HG03025 (cell line): Measurements from ENCODE around the gene MYH10.

Experiments
- ATAC-seq: cut with Tn5 transposase; IDR thresholded peaks from one replicate; pipeline ENCODE4 v1.9.1; 2021; ENCODE audit warnings: mild to moderate bottlenecking, moderate library complexity; ENCODE audit not compliant: unreplicated experiment, low FRiP score

Gene MYH10

GRCh38 chr17:8649157-8650118 lies 18.9 kb upstream of the MYH10 start:
- ATAC-seq: no peak

- no peak for ATAC-seq
These were observed 17.4 kb upstream of the MYH10 start for GRCh38 chr17:8647956-8648355.

DNA sequence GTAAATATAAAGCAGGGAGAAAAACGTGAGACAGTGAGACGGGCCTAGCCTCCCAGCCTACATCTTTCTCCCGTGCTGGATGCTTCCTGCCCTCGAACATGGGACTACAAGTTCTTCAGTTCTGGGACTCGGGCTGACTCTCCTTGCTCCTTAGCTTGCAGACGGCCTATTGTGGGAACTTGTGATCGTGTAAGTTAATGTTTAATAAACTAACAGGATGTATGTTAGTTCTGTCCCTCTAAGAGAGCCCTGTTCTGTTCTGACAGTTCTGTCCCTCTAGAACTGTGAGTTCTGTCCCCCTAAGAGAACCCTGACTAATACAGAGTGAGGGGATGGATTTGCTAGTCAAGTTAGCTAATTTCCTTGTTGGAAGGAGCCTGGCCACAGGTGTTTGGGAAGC lies 16.7 kb upstream of the MYH10 start:
- ATAC-seq: no peak

DNA sequence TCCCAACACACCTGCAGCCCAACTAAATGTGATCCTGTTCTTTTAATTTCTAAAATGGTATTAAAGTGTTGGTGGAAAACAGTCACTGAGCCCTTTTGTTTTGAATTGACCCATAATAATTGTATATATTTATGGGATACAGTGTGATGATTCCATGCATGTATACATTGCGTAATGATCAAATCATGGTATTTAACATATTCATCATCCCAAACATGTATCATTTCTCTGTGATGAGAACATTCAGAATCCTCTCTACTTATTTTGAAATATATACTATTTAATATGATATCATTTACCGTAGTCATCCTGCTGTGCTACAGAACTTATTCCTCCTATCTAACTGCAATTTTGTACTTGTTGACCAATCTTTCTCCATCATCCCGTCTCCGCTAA lies 14.0 kb upstream of the MYH10 start:
- ATAC-seq: no peak

- ATAC-seq: no peak
These were observed 13.5 kb upstream of the MYH10 start for GRCh38 chr17:8643855-8644506.

DNA sequence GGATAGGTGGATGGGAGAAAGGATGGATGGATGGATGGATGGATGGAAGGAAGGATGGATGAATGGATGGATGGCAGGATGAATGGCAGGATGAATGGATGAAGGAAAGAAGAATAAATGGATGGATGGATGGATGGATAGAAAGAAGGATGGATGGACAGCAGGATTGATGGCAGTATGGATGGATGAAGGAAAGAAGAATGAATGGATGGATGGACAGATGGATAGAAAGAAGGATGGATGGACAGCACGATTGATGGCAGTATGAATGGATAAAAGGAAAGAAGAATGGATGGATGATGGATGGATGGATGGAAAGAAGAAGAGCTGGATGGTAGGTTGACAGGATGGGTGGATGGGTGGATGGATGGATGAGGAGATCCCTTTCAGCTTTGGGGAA lies 9.2 kb upstream of the MYH10 start:
- no peak for ATAC-seq

- no peak for ATAC-seq
These were observed 1.5 kb upstream of the MYH10 start for GRCh38 chr17:8632061-8632460.

- no peak for ATAC-seq
These were observed 991 bp upstream of the MYH10 start for GRCh38 chr17:8631554-8631877.

DNA sequence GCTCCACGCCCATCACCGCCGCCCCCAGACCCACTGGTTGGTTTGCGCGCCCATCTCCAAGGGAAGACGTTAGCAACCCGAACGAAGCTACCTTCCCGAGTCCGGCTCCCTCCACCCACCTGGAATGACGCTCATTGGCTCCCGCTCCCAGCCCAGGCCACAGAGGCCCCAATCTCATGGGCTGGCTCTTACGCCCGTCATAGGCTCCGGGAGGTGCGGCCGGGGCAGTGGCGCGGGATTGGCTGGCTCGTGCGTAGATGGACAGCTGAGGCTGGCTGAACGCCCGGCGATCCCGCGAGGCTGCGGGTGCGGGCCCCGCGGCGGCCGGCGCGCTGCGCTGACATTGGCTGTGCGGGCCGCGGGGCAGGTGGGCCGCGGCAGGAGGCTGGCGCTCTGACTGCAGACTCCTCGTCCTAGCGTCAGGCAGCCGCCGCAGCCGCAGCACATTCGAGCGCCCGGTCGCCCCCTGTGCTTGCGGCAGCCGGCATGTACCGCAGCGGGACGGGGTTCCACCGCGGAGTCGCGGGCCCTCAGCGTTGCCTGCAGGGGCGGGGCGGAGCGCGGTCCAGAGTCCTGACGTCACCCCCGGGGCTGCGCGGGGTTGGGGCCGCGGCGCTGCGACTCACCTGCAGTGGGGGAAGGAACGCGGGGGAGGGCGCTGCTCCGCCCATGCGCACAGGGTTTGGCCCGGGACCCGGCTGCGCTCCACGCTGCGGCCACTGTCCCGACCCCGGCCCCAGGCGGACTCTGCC lies 453 bp upstream of the MYH10 start:
- peak; percentile 95 for ATAC-seq

DNA sequence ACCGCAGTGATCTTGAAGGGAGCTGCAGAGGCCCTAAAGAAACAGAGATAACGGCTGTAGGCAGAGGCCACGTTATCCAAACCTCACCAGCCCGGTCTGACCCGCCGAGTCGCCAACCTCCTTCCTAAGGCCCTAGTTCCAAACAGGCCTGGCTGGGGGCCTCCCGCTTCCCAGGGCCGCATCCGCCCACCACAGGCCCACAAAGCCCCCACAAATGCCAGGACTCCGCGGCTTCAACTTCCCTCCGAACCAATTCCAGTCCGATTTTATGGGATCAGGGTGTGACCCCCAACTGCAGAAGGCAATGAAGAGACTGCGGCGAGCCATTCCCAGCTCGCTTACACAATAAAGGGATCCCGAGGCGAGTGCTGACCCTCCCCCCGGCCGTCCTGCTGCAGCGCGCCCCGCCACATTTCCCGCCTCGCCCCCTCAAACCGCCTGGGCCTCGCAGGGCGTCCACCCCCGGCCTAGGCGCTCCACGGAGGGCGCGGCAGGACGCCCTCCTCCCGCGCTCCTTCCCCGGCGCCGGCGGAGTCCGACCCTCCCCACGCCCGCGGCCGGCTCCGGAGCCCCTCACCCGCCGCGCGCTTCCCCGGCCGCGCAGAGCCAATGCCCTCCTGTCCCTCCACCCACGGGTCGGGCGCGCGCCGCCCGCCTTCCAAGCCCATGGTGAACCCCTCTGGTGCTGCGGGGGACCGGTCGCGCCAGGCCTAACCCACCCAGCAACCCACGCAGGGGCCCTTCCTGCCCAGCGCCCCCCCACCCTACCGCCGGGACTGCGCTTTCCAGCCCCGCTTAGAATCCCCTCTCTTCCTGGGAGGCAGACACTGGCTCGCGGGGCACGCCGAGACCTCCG lies 926 bp downstream of the MYH10 start:
- no peak for ATAC-seq

DNA sequence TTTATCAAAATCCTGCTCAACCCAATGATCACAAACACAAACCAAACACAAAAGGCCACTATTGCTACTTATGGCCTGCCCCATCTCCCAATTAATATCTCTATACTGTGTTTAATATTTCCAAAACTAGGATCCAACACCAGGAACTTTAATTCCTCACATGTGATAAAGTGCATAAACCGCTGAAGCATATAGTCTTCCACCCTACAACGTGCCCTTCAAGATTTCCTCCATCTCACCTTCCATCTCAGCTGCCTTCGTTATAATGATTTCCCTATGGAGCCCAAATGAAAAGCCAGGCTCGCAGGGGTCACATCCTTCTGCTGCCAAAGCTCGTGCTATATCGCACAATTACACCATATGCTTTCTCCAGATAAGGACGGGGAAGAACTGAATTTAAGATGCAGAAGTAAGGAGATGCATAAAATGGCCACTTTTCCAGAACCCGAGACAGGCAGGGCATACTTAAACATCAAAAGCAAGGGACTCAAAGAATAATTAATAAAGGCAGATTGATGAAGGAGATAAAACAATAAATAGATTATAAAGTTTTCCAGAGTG lies 1.8 kb downstream of the MYH10 start:
- no peak for ATAC-seq

DNA sequence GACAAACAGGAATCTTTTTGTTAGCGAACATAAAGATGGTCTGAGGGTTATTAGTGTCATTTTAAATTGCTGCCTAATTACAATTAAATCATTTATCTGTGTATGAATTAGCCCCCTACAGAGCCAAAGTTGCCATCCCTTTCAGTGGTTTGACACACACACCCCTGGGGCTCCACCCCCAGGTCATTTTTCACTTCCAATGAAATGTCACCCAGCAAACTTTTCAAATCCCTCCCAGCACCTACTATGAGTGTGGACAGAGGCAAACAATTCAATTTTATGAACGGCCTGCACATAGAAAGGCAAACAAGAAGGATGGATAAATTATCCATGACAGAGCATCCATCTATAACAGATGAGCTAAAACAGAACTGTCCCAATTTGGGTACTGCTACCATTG lies 2.4 kb downstream of the MYH10 start:
- ATAC-seq: no peak

GRCh38 chr17:8623591-8623990 lies 6.9 kb downstream of the MYH10 start:
- no peak for ATAC-seq

DNA sequence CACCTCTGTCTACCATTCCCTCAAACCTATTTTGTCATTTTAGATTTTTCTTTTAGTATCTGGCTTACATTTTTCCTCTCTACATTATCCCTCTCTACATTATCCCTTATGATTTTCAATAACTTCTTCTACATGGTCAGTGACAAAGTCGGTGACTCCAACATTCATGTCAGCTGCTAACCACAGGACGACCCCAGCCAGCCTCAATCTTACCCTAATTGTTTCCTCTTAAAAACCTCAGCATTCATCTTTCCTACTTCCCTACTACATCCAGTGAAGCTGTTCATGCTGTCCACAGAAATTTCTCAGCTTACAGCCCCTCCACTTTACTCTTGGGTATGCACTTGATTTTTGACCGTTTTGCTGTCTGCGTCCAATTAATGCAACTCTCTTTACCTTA lies 8.3 kb downstream of the MYH10 start:
- no peak for ATAC-seq

DNA sequence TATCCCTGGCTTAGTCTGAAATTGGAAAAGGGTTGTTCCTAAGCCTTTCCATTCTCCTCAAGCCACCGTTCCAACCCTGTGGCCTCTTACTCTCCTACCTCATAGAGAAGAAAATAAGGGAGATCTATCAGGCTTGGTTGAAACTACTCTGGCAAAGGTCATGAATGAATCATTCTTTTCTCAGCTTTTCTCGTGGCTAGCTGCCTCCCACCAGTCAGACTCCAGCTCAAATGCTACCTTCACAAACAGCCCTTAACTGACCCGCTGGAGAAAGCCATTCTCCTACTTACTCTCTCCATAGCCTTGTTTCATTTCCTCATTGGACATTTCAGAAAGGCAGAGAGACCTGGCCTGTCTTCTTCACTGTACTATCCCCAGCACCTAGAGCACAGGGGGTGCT lies 8.9 kb downstream of the MYH10 start:
- ATAC-seq: no peak

GRCh38 chr17:8619294-8619693 lies 11.2 kb downstream of the MYH10 start:
- no peak for ATAC-seq

GRCh38 chr17:8618825-8619224 lies 11.7 kb downstream of the MYH10 start:
- ATAC-seq: no peak

GRCh38 chr17:8614988-8615387 lies 15.5 kb downstream of the MYH10 start:
- ATAC-seq: no peak

DNA sequence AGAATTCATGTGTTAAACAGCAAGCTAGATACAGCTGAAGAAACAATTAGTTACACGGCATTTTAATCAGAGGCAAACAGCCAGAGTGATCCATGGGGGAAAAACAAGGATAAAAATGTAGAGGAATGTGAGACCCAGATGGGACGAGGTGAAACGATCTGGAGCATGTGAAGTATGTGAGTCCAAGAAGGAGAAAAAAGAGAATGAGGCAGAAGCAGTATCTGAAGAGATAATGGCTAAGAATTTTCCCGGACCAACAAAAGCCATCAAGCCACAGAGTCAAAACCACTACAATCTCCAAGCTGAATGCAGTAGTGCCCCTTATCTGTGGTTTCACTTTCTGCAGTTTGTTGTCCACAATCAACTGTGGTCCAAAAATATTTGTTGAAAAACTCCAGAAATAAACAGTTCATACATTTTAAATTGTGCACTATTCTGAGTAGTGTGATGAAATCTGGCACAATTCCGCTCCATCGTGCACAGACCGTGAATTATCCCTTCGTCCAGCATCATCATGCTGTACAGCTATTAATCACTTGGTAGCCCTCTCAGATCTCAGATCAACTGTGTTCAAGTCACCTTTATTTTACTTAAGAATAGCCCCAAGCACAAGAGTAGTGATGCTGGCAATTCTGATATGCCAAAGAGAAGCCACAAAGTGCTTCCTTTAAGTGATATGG lies 18.8 kb downstream of the MYH10 start:
- ATAC-seq: no peak

DNA sequence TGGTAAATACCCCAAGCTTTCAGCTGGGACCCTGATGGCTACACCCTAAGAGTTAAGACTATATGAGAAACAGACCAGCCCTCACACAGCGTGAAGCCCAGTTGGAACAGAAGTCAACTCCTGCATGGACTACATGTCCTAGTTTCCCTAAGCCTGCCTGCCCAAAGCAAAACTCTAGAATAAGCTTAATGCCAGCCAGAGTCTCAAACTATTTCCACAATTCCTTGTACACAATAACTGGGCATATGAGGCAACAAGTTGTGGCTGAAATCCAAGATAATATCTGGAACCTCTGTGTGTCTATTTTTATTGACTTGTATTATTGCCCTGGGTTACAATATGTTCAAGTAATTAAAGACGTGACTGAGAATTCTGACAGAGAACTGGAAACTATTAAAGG lies 19.4 kb downstream of the MYH10 start:
- ATAC-seq: no peak
